Measurements from ENCODE around the gene NECAP2.

Gene NECAP2

GRCh38 chr1:16430606-16431005 lies 9.9 kb upstream of the NECAP2 start:
- no peak overlapping the region for H3K4me3 ChIP-seq (ENCODE audit: low read depth, low read length)
- DNase-seq (ENCODE audit: low read depth): no peak
- no peak for TF ChIP-seq CTCF (IDR thresholded peaks at IDR 0.05; ENCODE audit: low read depth, low read length, missing control alignments)

GRCh38 chr1:16433030-16433429 lies 7.5 kb upstream of the NECAP2 start:
- H3K4me3 ChIP-seq (ENCODE audit: low read depth, low read length): no peak overlapping the region
- TF ChIP-seq CTCF (IDR thresholded peaks at IDR 0.05; ENCODE audit: low read depth, low read length, missing control alignments): no peak
- DNase-seq (ENCODE audit: low read depth): no peak

GRCh38 chr1:16434007-16434406 lies 6.5 kb upstream of the NECAP2 start:
- H3K4me3 ChIP-seq (ENCODE audit: low read depth, low read length): no peak overlapping the region
- DNase-seq (ENCODE audit: low read depth): no peak
- no peak for TF ChIP-seq CTCF (IDR thresholded peaks at IDR 0.05; ENCODE audit: low read depth, low read length, missing control alignments)

DNA sequence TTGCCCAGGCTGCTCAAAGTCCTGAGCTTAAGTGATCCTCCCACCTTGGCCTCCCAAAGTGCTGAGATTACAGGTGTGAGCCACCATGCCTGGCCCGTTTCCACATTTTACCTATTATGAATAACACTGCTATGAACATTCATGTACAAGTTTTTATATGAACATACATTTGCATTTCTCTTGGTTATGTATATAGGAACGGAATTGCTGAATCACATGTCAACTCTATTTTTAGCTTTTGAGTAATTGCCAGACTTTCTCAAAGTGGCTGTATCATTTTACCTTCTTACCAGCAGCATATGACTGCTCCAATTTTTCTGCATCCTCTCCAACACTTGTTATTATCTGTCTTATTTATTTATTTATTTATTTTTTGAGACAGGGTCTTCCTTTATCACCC lies 6.0 kb upstream of the NECAP2 start:
- TF ChIP-seq CTCF (IDR thresholded peaks at IDR 0.05; ENCODE audit: low read depth, low read length, missing control alignments): no peak

GRCh38 chr1:16436946-16437474 lies 3.5 kb upstream of the NECAP2 start, which contains the start of gene SPATA21:
Gene SPATA21 (minus strand): TSS chr1:16437424. CDS start chr1:16431371, 6,053 bp downstream.
- no peak within 1 kb of the TSS for H3K4me3 ChIP-seq (ENCODE audit: low read depth, low read length)
- TF ChIP-seq CTCF (IDR thresholded peaks at IDR 0.05; ENCODE audit: low read depth, low read length, missing control alignments): no peak
- no peak for DNase-seq (ENCODE audit: low read depth)

More for the DNA sequence above, 6.0 kb upstream of the NECAP2 start:
- DNase-seq (ENCODE audit: low read depth): no peak
- no peak overlapping the region for H3K4me3 ChIP-seq (ENCODE audit: low read depth, low read length)

- no peak for DNase-seq (ENCODE audit: low read depth)
- H3K4me3 ChIP-seq (ENCODE audit: low read depth, low read length): no peak overlapping the region
- TF ChIP-seq CTCF (IDR thresholded peaks at IDR 0.05; ENCODE audit: low read depth, low read length, missing control alignments): no peak
Measured at GRCh38 chr1:16438516-16438915, 2.0 kb upstream of the NECAP2 start.

DNA sequence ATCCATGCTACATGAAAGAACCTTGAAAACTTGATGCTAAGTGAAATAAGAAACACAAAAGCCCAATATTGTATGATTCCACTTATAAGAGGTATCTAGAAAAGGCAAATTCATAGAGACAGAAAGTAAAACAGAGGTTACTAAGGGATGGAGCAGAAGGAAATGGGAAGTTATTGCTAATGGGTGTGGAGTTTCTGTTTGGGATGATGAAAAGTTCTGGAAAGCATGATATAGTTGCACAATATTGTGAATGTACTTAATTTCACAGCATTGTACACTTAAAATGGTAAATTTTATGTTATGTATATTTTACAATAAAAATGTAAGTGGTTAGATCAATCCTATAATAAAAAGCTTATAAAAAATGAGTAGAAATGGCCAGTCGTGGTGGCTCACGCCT lies 1.6 kb upstream of the NECAP2 start:
- DNase-seq (ENCODE audit: low read depth): no peak
- no peak for TF ChIP-seq CTCF (IDR thresholded peaks at IDR 0.05; ENCODE audit: low read depth, low read length, missing control alignments)

More for the DNA sequence above, 1.6 kb upstream of the NECAP2 start:
- no peak overlapping the region for H3K4me3 ChIP-seq (ENCODE audit: low read depth, low read length)
